Gastrocnemius medialis (tissue), 4 donors: ENCODE measurements around the gene MRAS. TPM values are rescaled to one million over a fixed set of nuclear protein-coding genes. Genes with fewer than 3 reads are reported as not detected.
"Not testable (repeated sequence)": the region's sequence is repeated elsewhere in the genome, so short reads cannot be mapped to it uniquely, and the experiment has no call there.

ENCODE experiments used
- ATAC-seq, 2 donors: fragments of 150-250 bp; one replicate each; pipeline ENCODE4 v1.9.1; 2016
- DNase-seq, 2 donors: peaks; one replicate each; pipeline ENCODE4 v3.0.0-alpha.2; 2019
- H3K27ac ChIP-seq, 4 donors: fragments of 200-600 bp; sonication (generic); 1 replicate in 1 of 4; 2 replicates in 3 of 4; pipeline ENCODE4 v1.5.1; 2016 to 2018; ENCODE audit warnings: mild to moderate bottlenecking in 2 of 4, moderate library complexity in 1 of 4
- H3K27me3 ChIP-seq, 3 donors: fragments of 200-600 bp; sonication (generic) in 2 of 3; 1 replicate in 1 of 3; 2 replicates in 2 of 3; pipeline versions ENCODE4 v1.5.1 to v1.6.0; 2016 to 2019; ENCODE audit warnings: mild to moderate bottlenecking in 1 of 3, moderate library complexity in 1 of 3
- H3K36me3 ChIP-seq, 2 donors: fragments of 200-600 bp; sonication (generic) in 1 of 2; one replicate each; pipeline ENCODE4 v1.5.1; 2017 to 2018
- H3K4me1 ChIP-seq, 2 donors: fragments of 200-600 bp; sonication (generic) in 1 of 2; one replicate each; pipeline ENCODE4 v1.5.1; 2016 to 2017; ENCODE audit warnings: mild to moderate bottlenecking in 2 of 2
- H3K4me3 ChIP-seq, 4 donors: fragments of 200-600 bp; sonication (generic) in 3 of 4; 1 replicate in 1 of 4; 2 replicates in 3 of 4; pipeline ENCODE4 v1.5.1; 2016 to 2019; ENCODE audit warnings: mild to moderate bottlenecking in 2 of 4
- H3K9me3 ChIP-seq, 3 donors: fragments of 200-600 bp; sonication (generic) in 2 of 3; 1 replicate in 1 of 3; 2 replicates in 2 of 3; pipeline ENCODE4 v1.5.1; 2016 to 2019
- CTCF ChIP-seq, 5 experiments: fragments of 450-650 bp in 3 of 5; fragments of 200-600 bp in 2 of 5; sonication (generic) in 2 of 5; IDR thresholded peaks in 4 of 5; conservative IDR thresholded peaks in 1 of 5; 1 replicate in 4 of 5; 2 replicates in 1 of 5; pipeline ENCODE4 v1.5.1; 2016 to 2019; ENCODE audit warnings: antibody characterized with exemption in 5 of 5, mild to moderate bottlenecking in 3 of 5, moderate library complexity in 3 of 5
- POLR2A ChIP-seq, 2 donors: fragments of 450-650 bp; IDR thresholded peaks; one replicate each; pipeline ENCODE4 v1.6.1; 2017; ENCODE audit warnings: antibody characterized with exemption in 2 of 2, mild to moderate bottlenecking in 2 of 2, moderate library complexity in 2 of 2
- in situ Hi-C, 4 donors: fragments of 200-750 bp; cut with MboI; loops; one replicate each; pipeline versions ENCODE4 v1.15.0 to v1.8.0; 2017; ENCODE audit warnings: low sequenced_read_pairs in 4 of 4
- intact Hi-C: fragments of 100-400 bp; cut with DNase I; formaldehyde crosslinking; loops from one replicate; pipeline ENCODE4 v1.15.1; 2023; ENCODE audit warnings: low total_unique reads
- total RNA-seq, 4 donors: library from RNA; depleted of rRNA; stranded (reverse); fragments of >200 nt; gene quantifications; one replicate each; pipeline versions ENCODE4 v1.1.0 to v1.2.3, GENCODE V29; 2016

Gene MRAS
- total RNA-seq, 4 donors from 2014 or later = 45.8 to 149 (median 57.7) TPM

- Histone ChIP-seq H3K27me3 (no peaks in the 10 kb centered on the region), H3K4me1 (peaks cover 45 to 57% of the 10 kb centered on the region in 2 donors), H3K36me3 (peaks cover 0 to 4% of the 10 kb centered on the region in 2 donors), H3K27ac (peak overlapping the region; percentile 72 to 82 (median 78)), H3K4me3 (no peak overlapping the region), H3K9me3 (no peaks in the 10 kb centered on the region)
- ATAC-seq = no peak
- in situ Hi-C loops (no loop called here), intact Hi-C loops (no loop called here)
- no peak for TF ChIP-seq CTCF (IDR thresholded peaks at IDR 0.05 in 4 of 5, conservative IDR thresholded peaks at IDR 0.05 in 1 of 5)
- no peak for TF ChIP-seq POLR2A (IDR thresholded peaks at IDR 0.05)
- no peak for DNase-seq
These were observed 26.3 kb downstream of the MRAS start for GRCh38 chr3:138374573-138375134.

- Histone ChIP-seq H3K9me3 (no peaks in the 10 kb centered on the region), H3K36me3 (peaks cover 0 to 4% of the 10 kb centered on the region in 2 donors), H3K27ac (peak overlapping the region; percentile 72 to 82 (median 78)), H3K4me1 (peaks cover 41 to 58% of the 10 kb centered on the region in 2 donors), H3K4me3 (no peak overlapping the region), H3K27me3 (no peaks in the 10 kb centered on the region)
- no peak for DNase-seq
- TF ChIP-seq CTCF (IDR thresholded peaks at IDR 0.05 in 4 of 5, conservative IDR thresholded peaks at IDR 0.05 in 1 of 5) (no peak), POLR2A (IDR thresholded peaks at IDR 0.05) (no peak)
- intact Hi-C loops = no loop called here
- in situ Hi-C loops = no loop called here
- ATAC-seq = no peak
These were observed 27.1 kb downstream of the MRAS start for GRCh38 chr3:138375447-138375846.

- DNase-seq (no peak), ATAC-seq (peak; percentile 97)
- TF ChIP-seq CTCF (IDR thresholded peaks at IDR 0.05 in 4 of 5, conservative IDR thresholded peaks at IDR 0.05 in 1 of 5) (no peak), POLR2A (IDR thresholded peaks at IDR 0.05) (no peak)
- no peak overlapping the region for H3K4me3 ChIP-seq
- intact Hi-C loops (no loop called here), in situ Hi-C loops (no loop called here)
- peak overlapping the region; percentile 72 to 82 (median 78) for H3K27ac ChIP-seq
- peaks cover 0 to 4% of the 10 kb centered on the region in 2 donors for H3K36me3 ChIP-seq
- no peaks in the 10 kb centered on the region for H3K27me3 ChIP-seq
- peaks cover 54 to 70% of the 10 kb centered on the region in 2 donors for H3K4me1 ChIP-seq
- H3K9me3 ChIP-seq = no peaks in the 10 kb centered on the region
These were observed 28.3 kb downstream of the MRAS start for GRCh38 chr3:138376663-138377062.

- H3K27me3 ChIP-seq, intact Hi-C loops, H3K36me3 ChIP-seq, in situ Hi-C loops, ATAC-seq, H3K4me3 ChIP-seq, DNase-seq, H3K9me3 ChIP-seq: not testable (repeated sequence)
- Histone ChIP-seq H3K4me1 (peaks cover 56 to 75% of the 10 kb centered on the region in 2 donors), H3K27ac (peak overlapping the region; percentile 72 to 82 (median 78))
These were observed 28.8 kb downstream of the MRAS start for GRCh38 chr3:138377212-138377611.

GRCh38 chr3:138377804-138378203 lies 29.4 kb downstream of the MRAS start:
- Histone ChIP-seq H3K27ac (peak overlapping the region; percentile 72 to 82 (median 78)), H3K4me1 (peaks cover 62 to 81% of the 10 kb centered on the region in 2 donors), H3K27me3 (no peaks in the 10 kb centered on the region), H3K9me3 (no peaks in the 10 kb centered on the region), H3K36me3 (peaks cover 0 to 4% of the 10 kb centered on the region in 2 donors), H3K4me3 (no peak overlapping the region)
- in situ Hi-C loops (no loop called here), intact Hi-C loops (no loop called here)
- DNase-seq (no peak), ATAC-seq (no peak)
- TF ChIP-seq CTCF (IDR thresholded peaks at IDR 0.05 in 4 of 5, conservative IDR thresholded peaks at IDR 0.05 in 1 of 5) (no peak), POLR2A (IDR thresholded peaks at IDR 0.05) (no peak)
